ENCODE measurements around the gene LRRFIP1.
"Not testable (repeated sequence)": the region's sequence is repeated elsewhere in the genome, so short reads cannot be mapped to it uniquely, and the experiment has no call there.

The LRRFIP1 gene, protein sequence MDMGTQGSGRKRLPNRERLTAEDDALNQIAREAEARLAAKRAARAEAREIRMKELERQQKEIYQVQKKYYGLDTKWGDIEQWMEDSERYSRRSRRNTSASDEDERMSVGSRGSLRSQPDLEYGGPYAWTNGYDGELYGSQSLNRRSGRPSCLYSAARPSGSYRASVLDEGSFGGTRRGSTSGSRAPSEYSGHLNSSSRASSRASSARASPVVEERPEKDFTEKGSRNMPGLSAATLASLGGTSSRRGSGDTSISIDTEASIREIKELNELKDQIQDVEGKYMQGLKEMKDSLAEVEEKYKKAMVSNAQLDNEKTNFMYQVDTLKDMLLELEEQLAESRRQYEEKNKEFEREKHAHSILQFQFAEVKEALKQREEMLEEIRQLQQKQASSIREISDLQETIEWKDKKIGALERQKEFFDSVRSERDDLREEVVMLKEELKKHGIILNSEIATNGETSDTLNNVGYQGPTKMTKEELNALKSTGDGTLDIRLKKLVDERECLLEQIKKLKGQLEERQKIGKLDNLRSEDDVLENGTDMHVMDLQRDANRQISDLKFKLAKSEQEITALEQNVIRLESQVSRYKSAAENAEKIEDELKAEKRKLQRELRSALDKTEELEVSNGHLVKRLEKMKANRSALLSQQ

DNA sequence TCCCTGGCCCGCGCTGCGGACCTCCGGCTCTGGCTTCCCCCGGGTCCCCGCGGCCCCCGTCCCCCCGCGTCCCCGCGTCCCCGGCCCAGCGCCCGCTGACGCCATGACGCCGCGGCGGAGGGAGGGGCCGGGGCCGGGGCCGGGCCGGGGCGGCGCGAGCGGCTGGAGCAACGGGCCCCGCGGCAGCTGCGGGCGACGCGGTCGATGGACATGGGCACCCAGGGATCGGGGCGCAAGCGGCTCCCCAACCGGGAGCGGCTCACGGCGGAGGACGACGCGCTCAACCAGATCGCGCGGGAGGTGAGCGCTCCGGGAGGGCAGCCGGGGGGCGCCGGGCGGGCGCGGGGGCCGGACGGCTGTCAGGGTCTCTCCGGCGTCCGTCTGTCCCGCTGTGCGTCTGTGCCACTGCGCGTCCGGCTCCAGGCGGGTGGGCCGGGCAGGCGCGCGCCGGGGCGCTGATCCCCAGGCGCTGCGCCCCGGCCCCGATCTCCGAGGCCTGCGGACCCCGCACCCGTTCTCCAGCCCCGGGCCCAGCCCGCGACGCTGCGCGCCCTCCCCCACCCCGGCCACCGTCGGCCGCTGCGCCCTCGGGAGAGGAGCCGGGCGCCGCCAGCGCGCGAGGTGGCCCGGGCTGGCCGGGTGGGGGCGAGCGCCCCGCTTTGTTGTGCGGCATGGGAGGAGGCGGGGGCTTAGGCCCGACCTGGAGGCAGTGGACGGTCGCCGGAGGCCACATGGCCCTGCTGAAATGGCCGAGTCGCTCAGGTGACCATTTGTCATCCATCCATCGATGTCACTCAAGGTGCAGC is at the start of gene LRRFIP1:
Gene LRRFIP1 (plus strand): TSS at position 147 of the 806 bp plus-strand sequence. CDS start 58 bp downstream, at position 205.
- peak; percentile 35 for DNase-seq

DNA sequence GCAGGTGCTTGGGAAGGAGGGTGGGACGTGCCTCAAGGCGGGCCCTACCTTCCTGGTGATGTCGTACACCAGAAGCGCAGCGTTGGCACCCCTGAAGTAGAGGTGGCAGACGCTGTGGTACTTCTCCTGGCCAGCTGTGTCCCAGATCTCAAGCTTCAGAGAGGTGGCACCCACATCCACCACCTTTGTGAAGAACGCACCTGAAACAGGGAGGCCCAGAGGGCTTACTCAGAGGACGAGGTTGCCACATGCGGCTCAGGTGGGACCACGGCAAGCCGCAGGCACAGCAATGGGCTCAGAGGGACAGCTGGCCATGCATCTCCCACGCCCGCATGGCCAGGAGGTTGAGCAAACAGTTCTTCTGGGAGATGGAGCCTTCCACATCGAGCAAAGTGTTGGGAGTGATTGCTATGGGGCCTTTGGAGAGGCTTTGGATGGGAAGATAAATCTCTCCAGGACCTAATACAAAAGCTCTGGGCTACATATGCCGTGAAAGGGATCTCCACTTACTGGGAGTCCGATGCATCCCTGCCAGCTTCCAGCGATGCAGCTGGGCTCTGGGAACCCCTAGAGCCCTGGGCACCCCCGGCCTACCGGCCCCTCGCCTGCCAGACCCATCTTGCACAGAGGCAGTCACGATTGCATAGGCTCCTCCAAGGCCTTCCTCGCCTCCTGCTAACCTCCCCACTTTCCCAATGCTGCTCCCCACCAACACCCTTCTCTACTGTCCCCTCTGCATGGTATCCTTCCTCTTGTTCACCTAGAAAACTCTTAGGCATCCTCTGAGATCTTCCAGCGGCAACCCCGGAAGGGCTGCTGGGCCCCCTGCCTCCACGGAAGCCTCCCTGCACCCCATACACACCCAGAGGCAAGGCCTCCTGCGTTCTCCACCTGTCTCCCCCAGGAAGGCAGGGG is 49.2 kb upstream of the LRRFIP1 start:
- no peak for DNase-seq

DNA sequence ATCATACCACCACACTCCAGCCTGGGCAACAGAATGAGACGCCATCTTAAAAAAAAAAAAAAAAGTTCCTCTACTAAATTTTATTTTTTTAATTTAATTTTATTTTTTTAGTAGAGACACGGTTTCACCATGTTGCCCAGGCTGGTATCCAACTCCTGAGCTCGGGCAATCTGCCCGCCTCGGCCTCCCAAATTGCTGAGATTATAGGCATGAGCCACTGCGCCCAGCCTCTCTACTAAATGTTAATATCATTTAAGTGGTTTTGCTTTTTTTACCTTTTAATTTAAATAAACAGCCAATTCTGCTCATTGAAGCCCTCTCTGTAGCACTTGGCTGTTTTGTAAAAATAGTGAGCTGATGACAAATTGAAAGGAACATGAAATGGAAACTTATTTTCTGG is 46.1 kb upstream of the LRRFIP1 start:
- DNase-seq, result no peak

DNA sequence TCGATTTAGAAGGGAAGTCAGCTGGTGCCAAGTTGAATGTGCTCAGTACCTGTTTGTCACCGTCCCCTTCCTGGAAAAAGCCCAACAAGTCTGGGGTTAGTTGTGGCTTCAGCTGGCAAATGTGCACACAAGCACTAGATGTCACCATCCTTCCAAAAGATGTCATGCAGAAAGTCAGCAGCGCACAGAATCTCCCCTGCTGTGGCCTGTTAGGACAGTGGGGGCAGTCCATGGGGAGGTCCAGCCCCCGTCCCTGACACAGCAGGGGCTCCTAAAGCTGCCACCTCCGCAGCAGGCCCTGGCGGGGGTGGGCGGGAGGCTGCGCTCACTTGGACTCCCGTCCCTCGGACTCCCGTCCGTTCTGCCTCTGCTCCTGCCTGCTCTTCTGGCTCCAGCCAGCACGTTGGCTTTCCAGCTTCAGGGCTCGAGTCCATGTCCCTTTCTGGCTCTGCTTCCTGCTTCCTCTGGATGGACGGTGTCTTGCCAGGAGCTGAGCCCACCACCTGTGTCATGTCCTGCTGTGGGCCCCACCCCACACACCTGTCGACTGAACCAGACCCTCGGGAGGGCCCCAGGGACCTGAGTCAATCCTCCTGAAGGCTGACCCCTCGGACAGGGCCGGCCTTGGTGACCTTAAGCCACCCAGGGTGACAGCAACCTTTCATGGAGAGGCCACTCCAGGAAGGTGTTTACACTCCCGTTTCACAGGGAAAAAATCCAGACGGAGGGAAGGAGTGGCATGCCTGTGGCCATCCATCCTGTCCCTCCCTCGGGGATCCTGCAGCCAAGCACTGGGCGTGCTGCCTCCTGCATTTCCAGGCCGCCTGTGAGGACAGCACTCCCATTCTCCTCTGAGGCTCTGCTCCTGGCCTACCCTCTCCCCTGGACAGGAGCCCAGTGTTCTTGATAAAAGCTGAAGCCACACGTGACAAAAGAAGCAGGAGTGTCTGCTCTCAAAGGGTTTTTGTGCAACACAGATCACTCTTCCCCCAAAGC is 45.3 kb upstream of the LRRFIP1 start:
- DNase-seq, result peak; percentile 42

DNA sequence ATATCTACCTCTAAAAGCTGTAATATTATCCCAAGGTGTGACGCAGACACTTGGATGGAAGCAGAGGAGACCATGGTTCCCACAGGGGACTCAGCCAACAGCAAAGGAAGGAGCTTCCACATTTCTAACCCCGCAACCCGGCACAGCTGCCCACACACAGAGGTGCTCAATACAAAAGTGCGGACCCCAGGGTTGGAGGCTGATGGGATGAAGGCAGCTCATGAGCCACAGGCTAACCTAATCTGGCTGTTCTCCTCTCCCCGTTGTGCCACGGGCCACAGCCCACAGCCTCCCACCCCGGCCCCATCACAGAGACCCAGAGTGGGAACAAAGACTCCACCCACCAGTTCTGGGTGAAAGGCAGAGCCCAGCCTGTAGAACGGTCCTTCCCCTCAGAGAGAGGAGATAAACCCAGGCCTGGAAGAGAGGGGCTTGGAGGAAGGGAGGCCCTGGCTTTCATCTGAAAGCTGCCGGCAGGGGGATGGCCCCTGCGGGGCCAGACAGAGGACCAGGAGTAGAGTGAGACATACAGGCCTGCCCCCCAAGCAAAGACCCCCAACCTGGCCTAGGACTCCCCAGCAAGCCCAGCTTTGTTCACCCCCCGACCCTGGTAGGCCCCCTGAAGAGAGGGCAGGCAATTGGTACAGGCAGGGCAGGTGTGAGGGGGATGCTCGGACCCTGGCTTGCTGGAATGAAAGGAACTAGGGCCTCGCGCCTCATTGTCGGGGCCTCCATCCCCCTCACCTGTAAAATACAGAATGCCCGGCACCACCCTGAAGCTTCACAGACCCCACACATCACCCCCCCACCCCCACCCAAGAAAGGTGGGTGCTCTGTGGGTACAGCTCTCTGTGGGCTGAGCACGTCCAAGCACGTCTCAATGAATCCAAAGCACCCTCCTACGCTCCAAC is 43.7 kb upstream of the LRRFIP1 start:
- DNase-seq, result no peak

DNA sequence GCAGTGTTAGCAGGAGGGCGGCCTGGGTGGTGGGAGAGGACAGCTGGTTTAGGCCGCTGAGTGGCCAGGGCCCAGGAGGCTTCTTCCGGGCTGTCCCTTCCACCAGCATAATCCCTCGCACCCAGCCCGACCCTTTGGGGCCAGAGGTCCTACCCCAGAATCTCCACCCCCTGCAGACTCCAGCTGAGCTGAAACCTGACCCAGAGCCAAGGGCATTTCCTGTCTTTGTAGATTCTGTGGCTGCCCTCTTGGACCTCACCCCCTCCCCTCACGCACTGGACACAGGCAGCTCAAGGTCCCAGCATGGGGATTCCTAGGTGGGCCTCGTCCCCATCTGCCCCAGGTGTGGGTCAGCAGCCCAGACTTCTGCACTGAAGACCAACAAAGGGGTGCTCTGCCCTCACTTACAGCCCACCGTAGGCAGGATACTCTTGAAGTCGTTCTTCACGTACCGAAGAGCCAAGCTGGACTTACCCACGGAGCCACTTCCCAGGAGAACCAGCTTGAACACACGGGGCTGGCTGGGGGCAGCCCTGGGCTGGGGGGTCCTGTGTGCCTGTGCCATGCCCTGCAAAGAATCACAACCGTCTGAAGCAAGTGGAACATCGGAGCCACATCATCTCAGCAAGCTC is 41.7 kb upstream of the LRRFIP1 start:
- DNase-seq, result no peak

DNA sequence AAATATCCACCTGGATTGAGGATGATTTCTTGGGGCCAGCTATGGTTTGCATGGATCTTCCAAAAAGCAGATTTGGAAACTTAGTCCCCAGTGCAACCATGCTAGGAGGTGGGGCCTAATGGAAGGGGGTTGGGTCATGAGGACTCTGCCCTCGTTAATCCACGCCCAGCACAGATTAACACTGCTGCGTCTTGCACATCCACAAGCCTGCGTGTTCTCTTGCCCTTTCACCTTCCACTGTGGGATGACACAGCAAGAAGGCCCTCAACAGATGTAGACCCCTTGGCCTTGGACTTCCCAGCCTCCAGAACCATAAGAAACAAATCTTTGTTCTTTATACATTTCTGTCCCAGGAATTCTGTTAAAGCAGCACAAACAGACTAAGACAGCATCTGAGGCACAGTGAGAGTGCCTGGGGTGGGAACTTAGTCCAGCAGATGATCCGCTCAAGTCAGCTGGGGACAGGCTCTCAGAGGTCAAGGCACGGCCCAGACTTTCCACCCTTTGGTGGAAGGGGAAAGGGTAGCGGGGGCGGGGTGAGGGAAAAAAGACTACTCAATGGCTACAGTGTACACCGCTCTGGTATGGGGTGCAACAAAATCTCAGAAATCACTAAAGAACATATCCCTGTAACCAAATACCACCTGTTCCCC is 39.2 kb upstream of the LRRFIP1 start:
- DNase-seq, result no peak

DNA sequence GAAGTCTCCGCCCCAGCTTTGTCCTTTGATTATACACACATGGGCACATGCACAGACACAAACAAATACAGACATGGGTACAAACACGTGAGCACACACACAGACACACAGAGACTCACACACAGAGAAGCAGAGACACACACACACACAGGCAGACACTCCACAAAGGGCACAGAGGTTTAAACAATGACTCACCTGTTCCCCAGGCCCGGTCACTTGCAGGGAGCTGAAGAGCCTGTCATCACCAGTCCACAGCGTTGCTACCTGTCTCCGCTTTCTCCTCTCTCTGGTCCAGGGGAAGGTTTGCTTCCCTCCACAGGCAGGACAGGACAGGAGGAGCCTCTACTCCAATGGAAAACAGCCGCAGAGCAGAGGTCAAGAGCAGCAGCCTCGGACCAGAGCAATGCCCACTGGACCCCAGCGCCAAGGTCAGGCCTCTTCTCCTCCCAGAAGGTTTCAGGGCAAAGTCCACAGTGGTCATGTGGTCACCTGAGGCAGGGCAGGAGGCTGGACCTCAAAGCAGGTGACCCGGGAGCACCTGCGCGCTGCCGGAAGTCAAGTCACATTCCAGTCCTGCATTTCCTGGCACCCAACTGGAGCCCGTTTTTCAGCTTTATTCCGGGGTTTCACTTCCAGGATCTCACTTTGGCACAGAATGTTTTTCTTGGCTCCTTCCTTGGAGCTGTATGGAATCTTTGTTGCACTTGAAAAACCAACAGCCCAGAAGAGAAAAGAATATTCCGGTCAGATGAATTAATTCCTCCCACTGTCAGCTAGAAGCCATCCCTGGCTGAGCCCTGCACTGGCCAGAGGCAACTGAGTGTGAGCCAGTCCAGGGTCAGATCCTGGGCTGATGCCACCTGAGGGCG is 36.9 kb upstream of the LRRFIP1 start, which contains the start of gene RAB17:
Gene RAB17 (minus strand): TSS at position 463 of the 869 bp plus-strand sequence. CDS start 4,580 bp downstream, outside the sequence.
- no peak for DNase-seq

DNA sequence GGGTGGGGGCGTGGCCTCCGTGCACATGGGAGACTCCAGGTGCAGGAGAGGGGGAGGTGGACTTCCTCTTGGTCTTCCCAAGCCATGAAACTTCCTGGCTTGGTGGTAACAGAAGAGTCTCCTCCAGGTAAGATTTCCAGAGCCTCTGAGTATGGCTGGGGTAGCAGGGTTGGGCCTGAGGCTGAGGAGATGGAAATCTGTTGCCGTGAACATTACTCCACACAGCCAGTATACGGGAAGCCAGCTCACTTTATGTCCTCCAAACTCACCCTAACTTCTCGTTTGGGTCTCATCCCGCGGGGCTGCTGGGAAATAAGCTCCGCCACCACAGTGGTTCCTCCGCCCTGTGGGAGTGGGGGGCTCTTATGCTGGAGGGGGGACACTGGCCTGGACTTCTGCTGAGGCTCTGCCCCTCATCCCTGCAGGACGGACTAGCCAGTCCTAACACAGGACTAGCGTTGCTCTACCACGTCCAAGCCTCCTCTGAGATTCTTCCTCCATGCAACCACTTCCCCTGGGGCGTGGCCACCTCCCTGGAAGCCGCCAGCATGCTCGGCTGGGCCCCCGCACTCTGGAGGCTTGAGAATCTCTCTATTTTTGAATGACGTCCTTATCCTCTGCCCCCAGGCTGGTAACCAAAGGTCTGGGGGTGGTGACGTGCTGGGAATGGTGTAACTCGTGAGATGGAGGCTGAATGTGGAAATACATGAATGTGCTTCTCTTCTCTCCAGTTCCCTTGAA is 36.1 kb upstream of the LRRFIP1 start:
- DNase-seq, result no peak

DNA sequence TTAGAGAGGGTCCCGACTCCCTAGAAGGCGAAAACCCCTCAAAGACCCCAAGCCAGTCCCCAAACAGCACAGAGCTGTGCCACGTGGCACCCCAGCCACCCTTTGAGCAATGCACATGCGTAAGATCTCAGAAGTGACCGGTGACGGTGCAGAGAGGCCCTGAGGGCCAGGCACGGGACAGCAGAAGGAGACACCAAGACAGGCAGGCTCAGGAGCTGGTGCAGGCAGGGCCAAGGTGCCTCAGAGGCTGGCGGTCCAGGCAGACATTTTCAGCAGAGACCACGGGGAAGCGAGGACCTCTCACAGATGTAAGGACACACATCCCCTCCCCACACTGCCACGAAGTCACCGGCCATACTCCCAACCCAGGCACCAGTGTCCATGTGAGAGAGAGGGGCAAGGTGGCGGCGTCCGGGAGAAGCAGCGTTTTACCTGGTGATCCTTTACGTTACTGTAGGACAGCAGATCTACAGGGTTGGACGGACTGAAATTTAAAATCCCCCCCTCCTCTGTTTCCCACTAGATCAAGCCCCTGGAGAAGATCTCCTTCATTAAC is 34.9 kb upstream of the LRRFIP1 start:
- no peak for DNase-seq

DNA sequence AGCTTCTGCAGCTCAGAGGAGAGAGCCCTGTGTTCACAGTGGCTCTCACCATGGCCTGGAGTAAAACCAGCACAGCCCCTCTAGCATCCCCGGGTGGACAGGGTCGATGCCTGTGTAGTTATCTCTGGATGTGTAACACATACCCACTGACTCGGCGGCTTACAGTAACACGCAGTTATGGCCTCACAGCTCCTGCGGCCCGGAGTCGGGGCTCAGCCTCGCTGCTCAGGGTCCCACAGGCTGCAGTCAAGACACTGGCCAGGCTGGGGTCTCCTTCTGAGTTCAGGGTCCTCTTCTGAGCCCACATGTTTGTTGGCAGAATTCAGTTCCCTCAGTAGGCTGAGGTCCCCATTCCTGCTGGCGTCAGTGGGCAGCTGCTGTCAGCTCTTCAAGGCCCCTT is 34.4 kb upstream of the LRRFIP1 start:
- DNase-seq, result no peak

DNA sequence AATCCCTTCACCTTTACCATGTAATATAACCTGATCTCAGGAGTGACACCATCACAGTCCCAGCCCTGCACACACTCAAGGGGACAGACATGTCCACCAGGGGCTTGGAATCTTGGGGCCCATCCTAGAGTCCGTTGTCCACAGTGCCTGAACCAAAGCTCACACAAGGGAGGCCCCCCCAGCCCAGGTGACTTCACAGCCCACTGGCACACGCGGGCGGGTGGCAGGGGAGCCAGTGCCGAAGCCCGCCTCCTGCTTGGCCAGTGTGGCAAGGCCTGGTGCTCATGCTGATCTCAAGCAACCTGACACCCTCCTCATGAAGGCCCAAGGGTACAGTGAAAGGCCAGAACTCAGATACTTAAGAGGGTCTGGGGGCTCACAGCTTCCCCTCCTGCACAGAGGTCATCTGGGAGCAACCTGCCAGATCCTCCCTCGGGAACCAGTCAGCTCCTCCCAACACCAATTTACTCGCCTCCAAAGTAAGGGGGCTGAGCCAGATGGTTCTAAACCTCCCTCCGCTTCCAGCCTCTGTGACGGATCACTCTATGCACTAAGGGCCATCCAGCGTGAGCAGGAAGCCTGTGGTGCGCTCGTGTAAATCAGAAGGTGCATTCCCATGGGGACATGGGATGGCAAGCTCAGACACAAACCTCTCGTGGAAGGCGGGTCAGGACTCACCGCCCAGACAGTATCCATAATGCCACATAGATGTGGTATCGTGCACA is 33.6 kb upstream of the LRRFIP1 start:
- DNase-seq, result no peak

DNA sequence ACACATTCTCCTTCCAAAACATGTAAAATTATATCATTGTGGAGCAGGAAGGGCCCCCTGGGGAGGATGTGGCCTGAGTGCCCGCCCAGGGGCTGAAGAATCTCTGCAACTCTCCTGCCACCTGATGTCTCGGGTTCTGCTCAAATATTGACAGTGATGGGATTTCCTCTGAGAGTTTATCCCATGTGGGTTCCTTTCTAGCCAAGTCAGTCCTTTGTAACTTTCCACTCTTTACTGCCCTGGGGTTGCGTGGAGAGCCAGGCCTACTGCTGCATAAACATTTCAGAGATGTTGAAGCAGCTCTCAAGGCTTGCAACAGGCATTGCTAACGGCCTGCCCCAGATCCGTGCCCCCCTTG is 32.9 kb upstream of the LRRFIP1 start:
- DNase-seq, result no peak

DNA sequence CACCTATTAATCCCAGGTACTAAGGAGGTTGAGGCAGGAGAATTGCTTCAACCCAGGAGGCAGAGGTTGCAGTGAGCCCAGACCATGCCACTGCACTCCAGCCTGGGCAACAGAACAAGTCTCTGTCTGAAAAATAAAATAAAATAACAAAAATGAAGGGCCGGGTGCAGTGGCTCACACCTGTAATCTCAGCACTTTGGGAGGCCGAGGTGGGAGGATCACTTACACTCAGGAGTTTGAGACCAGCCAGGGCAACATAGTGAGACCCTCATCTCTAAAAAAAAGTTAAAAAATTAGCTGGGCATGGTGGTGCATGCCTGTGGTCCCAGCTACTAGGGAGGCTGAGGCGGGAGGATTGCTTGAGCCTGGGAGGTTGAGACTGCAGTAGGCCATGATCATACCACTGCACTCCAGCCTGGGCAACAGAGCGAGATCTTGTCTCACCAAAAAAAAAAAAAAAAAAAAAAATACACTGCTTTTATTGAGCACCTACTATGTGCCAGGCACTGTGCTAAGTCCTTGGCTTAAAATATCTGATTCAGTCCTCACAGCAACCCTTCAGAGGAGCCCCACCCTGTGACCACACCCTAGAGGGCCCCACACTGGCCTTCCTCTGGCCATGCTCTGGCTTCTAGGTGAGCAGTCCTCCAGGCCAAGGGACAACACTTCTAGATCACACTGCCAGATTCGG is 31.4 kb upstream of the LRRFIP1 start:
- DNase-seq, result not testable (repeated sequence)

DNA sequence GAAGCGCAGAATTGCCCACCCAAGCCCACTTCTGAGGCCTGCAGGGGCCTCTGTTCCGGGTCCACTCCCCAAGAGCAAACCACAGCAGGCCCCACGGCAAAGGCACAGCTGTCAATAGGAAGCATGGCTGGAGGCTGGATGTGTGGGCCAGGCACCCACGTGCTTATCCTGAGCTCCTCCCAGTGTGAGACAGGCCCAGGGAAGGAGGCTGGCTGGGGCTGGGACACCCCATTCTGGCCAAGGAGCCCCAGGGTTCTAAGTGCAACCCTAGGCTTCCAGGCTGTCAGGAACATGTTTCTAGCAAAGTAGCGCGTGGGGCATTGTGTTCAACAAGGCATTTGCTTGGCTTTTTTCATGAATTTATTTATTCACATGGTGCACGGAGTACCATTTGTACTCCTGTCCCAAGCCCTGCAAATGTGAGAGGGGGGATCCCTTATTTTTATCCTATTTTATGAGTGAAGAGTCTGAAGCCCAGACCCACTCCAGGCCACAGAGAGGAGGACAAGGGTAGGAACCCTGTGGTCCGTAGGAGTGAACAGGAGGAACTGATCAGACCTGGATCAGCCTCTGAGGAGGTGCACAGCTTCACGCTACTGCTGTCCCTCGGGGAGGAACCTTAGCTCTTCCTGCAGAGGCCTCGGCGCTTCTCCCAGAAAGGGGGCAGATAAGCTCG is 30.7 kb upstream of the LRRFIP1 start:
- DNase-seq, result no peak
